GM12875 (cell line): Measurements from ENCODE around the gene ARNT2.
A peak's percentile ranks its signal among the peaks of the same experiment; 100 is the strongest.
"Not testable (repeated sequence)": the region's sequence is repeated elsewhere in the genome, so short reads cannot be mapped to it uniquely, and the experiment has no call there.

Experiments used
- H3K4me3 ChIP-seq: one replicate; pipeline ENCODE4 v1.5.1; 2011; ENCODE audit warnings: low read depth, low read length, control low read depth
- TF ChIP-seq, protein P1 (sequence below): IDR thresholded peaks from 2 replicates; pipeline ENCODE4 v1.5.1; 2011; ENCODE audit warnings: low read depth, mild to moderate bottlenecking, control low read depth, inconsistent platforms, low read length, moderate library complexity, borderline replicate concordance; ENCODE audit not compliant: insufficient read depth

The ARNT2 gene

DNA sequence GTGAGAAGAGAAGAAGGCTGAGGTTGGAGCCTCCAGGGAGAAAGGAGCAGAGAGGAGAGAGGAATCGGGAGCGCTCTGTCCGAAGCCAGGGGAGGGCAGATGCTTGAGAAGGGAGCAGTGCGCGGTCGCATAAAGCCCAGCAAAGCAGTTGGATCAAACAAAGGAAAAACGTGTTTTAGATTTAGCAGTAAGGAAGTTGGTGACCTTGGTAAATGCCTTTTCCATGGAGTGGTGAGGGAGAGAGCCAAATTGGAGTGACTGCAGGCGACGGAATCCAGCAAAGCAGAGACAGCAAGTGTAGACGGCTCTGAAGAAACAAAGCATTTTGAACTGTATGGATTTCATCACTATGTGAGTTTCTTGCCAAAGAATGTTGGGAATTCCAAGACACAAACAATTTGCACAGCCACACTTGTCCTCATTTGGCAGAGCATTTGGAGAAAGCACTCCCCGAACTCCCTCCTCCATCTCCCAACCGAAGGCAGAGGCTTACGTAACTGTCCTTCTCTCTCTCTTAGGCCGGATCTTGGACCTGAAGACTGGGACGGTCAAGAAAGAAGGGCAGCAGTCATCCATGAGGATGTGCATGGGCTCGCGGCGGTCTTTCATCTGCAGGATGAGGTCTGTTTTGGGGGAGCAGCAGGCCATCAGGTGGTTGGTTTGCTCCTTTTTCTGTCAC is 103.6 kb downstream of the ARNT2 start:
- TF ChIP-seq, protein P1, sequence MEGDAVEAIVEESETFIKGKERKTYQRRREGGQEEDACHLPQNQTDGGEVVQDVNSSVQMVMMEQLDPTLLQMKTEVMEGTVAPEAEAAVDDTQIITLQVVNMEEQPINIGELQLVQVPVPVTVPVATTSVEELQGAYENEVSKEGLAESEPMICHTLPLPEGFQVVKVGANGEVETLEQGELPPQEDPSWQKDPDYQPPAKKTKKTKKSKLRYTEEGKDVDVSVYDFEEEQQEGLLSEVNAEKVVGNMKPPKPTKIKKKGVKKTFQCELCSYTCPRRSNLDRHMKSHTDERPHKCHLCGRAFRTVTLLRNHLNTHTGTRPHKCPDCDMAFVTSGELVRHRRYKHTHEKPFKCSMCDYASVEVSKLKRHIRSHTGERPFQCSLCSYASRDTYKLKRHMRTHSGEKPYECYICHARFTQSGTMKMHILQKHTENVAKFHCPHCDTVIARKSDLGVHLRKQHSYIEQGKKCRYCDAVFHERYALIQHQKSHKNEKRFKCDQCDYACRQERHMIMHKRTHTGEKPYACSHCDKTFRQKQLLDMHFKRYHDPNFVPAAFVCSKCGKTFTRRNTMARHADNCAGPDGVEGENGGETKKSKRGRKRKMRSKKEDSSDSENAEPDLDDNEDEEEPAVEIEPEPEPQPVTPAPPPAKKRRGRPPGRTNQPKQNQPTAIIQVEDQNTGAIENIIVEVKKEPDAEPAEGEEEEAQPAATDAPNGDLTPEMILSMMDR, result no peak
- no peak overlapping the region for H3K4me3 ChIP-seq

- TF ChIP-seq, protein P1, result no peak
- H3K4me3 ChIP-seq, result no peak overlapping the region
These were observed 104.6 kb downstream of the ARNT2 start for GRCh38 chr15:80508783-80509182.

- no peak overlapping the region for H3K4me3 ChIP-seq
These were observed 105.6 kb downstream of the ARNT2 start for GRCh38 chr15:80509800-80510199.

GRCh38 chr15:80510985-80511384 is 106.8 kb downstream of the ARNT2 start:
- H3K4me3 ChIP-seq, result not testable (repeated sequence)

More at GRCh38 chr15:80509800-80510199, 105.6 kb downstream of the ARNT2 start:
- TF ChIP-seq, protein P1, result no peak

DNA sequence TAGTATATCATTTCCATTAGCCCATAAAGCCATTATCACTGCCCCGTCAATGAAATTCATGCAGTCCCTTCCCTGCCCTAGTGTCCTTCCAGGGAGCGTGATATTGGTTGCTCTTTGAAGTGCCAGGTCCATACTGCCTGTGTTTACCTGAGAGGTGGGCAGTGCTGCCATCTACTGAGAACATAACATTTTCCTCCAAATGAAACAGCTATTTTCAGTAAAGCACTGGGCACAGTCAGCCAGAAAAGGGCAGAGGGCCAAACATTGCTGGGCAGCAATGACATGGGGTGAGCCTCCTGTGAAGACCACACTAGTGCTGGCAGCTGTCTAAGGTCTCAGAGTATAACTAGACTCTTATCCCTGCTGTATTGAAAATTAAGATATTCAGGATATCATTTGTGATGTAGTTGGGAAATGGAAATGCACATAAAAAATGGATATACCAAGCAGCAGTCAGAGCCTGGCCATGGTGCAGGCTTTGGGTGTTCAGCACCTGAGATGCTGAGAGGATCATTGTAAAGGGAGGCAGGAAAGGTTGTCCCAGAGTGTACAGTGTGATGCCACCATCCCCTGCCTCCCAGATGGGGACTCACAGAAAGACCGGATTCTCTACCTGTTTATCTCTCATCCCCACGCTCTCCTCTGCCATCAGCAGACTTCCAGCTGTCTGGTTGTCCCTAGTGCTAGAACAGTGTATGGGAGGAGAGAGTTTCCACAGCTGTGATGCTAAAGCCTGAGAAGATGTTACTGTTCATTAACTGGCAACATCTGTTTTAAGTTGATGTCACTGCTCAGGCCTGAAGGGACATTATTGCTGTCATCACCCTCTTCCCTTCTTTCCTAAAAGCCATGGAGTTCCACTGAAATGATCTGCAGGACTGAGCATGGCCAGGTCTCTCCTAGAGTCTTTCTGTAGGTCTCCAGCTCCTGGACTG is 108.8 kb downstream of the ARNT2 start:
- no peak overlapping the region for H3K4me3 ChIP-seq
- TF ChIP-seq, protein P1, result 0 out of 2 replicates have a peak, but pooled peaks have one; percentile 6

GRCh38 chr15:80514071-80514780 is 110.0 kb downstream of the ARNT2 start:
- TF ChIP-seq, protein P1, result no peak
- no peak overlapping the region for H3K4me3 ChIP-seq

GRCh38 chr15:80517290-80517689 is 113.1 kb downstream of the ARNT2 start:
- TF ChIP-seq, protein P1, result no peak
- H3K4me3 ChIP-seq, result no peak overlapping the region
